GM19193 (cell line): ENCODE data around the gene CEP76.

Experiments
- POLR2A ChIP-seq: IDR thresholded peaks from 4 replicates; pipeline ENCODE4 v1.6.1; 2011; ENCODE audit not compliant: insufficient read depth, insufficient read length; ENCODE audit errors: extremely low read depth

CEP76 gene

GRCh38 chr18:12637901-12638643 lies 64.5 kb downstream of the CEP76 start:
- no peak for TF ChIP-seq POLR2A

DNA sequence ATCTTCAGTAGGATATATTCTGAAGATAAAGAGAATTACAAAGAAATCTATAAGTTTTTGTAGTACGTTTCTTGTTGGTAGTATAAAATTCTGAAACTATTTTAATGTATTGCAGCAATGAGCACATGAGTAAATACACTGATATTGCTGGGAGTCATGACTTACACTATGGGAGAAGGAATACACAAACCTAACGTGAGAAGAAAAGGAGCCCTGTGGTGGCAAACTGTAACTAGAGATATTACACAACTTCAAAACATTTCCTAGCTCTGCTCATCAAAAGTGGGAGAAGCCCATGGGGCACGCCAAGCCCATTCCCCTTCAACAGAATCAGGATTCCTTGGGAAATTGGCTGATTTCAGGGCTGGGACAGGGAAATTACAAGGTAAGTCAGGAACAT lies 65.1 kb downstream of the CEP76 start:
- TF ChIP-seq POLR2A = no peak

- no peak for TF ChIP-seq POLR2A
Observed at GRCh38 chr18:12631831-12632477, 70.6 kb downstream of the CEP76 start.

DNA sequence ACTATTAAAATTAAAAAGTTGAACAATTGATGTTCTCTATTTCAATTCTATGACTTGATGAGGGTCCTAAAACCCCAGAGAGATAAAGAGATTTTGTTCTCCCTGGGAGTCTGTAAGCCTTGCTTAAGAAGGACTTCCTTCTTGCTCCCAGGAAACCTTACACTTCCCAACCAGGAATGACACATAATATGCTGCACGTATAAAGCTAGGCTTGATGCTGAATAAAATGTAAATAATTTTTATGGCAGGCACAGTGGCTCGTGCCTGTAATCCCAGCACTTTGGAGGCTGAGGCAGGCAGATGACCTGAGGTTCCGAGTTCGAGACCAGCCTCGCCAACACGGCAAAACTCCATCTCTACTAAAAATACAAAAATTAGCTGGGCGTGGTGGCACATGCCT lies 72.4 kb downstream of the CEP76 start:
- TF ChIP-seq POLR2A = no peak

DNA sequence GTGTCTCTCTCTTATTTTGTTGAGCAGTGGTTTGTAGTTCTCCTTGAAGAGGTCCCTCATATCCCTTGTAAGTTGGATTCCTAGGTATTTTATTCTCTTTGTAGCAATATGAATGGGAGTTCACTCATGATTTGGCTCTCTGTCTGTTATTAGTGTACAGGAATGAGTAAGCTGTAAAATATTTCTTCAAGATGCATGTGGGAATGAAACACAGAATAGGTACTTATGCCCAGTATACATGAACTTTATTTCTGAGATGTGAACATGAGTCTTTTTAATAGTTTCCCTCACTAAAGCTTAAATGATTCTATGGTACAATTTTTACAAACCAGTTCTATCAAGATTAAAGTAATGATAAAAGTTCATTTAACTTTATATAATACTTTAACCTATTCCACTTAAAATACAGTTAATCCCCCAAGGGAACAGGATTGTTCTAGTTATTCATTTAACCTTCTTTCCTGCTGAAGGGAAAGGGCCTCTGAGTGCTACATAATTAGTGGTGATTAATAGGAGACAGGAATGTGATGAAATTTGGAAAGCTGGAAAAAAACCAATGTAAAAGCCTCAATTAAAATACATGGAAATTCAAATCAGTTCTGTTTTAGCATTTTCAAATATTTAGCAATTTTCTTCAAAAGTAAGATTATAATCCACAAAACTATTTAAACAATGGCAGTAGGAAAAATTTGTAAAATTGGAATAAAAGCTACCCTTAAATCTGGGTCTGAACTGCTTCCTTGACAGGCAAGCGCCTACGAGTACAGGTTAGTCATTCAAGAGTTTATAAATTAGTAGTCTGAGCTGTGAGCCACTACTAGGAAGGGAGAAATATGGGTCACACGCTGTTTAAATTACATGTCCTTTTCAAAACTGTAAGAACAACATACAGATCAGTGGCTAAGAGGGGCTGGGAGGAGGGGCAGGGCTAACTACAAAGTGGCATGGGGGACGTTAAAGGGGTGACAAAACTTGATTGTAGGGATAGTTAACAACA lies 73.5 kb downstream of the CEP76 start:
- no peak for TF ChIP-seq POLR2A

- TF ChIP-seq POLR2A = no peak
Observed at GRCh38 chr18:12625241-12625640, 77.3 kb downstream of the CEP76 start.
